ENCODE data around the gene DUS1L.

Gene DUS1L

DNA sequence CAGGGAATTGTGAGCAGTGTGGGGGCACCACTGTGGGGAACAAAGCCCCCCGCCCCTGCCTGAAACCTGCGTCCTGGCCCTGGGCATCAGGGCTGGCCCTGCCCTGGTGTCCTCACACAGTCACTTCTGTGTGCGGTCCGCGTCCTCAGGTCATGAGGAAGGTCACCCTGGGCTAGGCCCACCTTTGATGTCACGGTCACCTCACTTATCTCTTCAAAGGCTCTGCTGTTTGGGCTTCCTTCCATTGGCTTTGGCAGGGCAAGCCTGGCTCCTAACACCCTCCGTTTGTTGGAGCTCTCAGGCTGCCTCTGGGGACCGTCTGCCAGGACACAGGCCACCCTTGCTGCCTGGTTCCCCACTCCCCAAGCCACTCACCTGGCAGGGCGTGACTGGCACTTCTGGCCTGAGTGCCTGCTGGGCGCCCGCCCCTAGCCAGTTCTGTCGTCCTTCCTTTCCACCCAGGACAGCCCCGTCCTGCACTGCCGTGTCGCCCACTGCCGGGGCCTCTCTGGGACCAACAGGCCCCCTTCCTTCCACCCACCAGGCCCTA is 51.8 kb downstream of the DUS1L start:
- TF ChIP-seq CTCF (IDR thresholded peaks at IDR 0.05) (no peak), ZFX (IDR thresholded peaks at IDR 0.05; ENCODE audit: borderline replicate concordance) (no peak)
- H3K27ac ChIP-seq = no peak overlapping the region

DNA sequence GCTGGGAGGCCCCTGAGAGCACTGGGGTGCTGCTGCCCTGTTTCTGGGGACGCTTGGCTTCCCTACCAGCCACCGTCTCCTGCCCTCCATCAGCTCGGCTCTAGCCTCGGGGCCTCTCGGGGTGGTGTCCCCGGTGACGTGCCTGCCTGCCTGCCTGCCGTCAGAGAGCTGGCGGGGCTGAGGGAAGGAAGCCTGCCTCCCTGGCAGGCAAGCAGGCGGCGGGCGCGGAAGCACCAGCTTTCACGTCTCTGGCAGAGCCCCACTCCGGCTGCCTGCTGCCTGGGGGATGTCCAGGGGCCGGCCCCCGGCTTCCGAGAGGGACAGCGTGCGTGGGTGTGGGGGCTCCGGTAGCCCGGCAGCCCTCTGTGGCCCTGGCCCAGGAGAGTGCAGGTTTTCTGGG is 52.3 kb downstream of the DUS1L start:
- no peak overlapping the region for H3K27ac ChIP-seq

DNA sequence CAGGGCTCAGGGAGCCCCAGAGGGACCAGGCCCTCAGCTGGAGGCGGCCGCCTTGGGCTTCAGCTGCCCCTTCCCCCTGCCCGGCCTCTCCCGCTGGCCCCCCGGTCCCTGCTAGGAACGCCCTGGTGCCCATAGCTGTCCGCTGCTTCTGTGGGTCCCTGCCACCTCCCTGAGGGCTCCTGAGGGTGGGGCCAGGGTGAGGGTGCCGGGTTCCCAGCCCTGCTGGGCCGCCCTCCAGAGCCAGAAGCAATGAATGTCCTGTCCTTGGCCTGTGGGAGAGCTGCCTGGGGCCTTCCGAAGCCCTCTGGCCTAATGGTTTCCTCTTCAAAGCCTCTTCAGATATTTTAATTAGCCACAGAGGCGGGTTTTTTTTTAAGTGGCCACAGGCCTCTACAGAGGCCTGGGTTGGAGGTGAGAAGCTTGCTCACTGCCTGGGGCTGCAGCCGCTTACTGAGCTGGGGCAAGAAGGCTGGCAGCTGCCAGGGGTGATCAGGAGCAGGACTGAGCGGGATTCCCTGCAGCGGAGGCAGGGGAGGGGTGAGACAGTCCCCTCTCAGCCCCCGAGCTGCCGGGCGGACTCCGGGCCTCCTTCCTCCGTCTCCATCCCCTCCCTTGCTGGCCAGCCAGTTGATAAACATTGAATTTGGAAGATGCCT is 52.8 kb downstream of the DUS1L start:
- TF ChIP-seq ZFX (IDR thresholded peaks at IDR 0.05; ENCODE audit: borderline replicate concordance) (no peak), CTCF (IDR thresholded peaks at IDR 0.05) (no peak)
- no peak overlapping the region for H3K27ac ChIP-seq

More for the DNA sequence above, 52.3 kb downstream of the DUS1L start:
- TF ChIP-seq CTCF (IDR thresholded peaks at IDR 0.05) (no peak), ZFX (IDR thresholded peaks at IDR 0.05; ENCODE audit: borderline replicate concordance) (no peak)

DNA sequence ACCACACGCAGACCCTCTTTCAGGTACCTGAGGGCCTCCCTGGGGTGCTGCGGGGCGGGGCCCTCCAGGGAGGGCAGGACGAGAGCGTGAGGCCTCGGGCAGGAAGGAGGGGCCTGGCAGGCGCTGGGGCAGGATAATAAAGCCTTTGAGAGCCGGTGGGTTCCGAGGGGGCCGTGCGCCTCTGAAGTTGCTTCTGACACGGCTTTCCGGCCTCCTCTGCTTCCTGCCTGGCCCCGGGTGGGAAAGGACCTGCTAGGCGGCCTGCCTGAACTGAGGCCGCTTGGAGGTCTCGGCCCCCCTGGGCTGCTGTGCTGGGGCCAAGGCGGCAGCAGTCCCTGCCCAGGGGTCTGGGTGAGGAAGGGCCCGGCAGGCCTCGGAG is 53.4 kb downstream of the DUS1L start:
- H3K27ac ChIP-seq = no peak overlapping the region
- no peak for TF ChIP-seq CTCF (IDR thresholded peaks at IDR 0.05)
- TF ChIP-seq ZFX (IDR thresholded peaks at IDR 0.05; ENCODE audit: borderline replicate concordance) = no peak

GRCh38 chr17:82011617-82012187 is 53.9 kb downstream of the DUS1L start:
- no peak overlapping the region for H3K27ac ChIP-seq
- TF ChIP-seq CTCF (IDR thresholded peaks at IDR 0.05) = no peak
- no peak for TF ChIP-seq ZFX (IDR thresholded peaks at IDR 0.05; ENCODE audit: borderline replicate concordance)

- TF ChIP-seq CTCF (IDR thresholded peaks at IDR 0.05) (no peak), ZFX (IDR thresholded peaks at IDR 0.05; ENCODE audit: borderline replicate concordance) (no peak)
- no peak overlapping the region for H3K27ac ChIP-seq
Observed at GRCh38 chr17:82010575-82011525, 54.8 kb downstream of the DUS1L start.

Data from 22Rv1 (cell line).